ENCODE data around the gene HAP1. TPM values are rescaled to one million over a fixed set of nuclear protein-coding genes. Genes with fewer than 3 reads are reported as not detected.

The HAP1 gene
- total RNA-seq, 1 experiment from 2014 or later = 11.6 TPM

GRCh38 chr17:41772218-41772585 lies 37.8 kb upstream of the HAP1 start:
- no peaks in the 10 kb centered on the region for H3K9me3 ChIP-seq (ENCODE audit: control insufficient read depth, insufficient read depth, low read depth, low read length)
- DNase-seq (ENCODE audit: low read depth, low spot score) (no peak), ATAC-seq (no peak)
- H3K36me3 ChIP-seq (ENCODE audit: control insufficient read depth, insufficient read depth, low read length) = peaks cover 5% of the 10 kb centered on the region; the same call in 1 of the 2 replicates
- TF ChIP-seq SIN3A (IDR thresholded peaks at IDR 0.05; ENCODE audit: borderline replicate concordance, insufficient read depth, low read depth, low read length) (no peak), POLR2AphosphoS5 (IDR thresholded peaks at IDR 0.05; ENCODE audit: low read depth, low read length) (no peak), REST (IDR thresholded peaks at IDR 0.05; ENCODE audit: insufficient read depth in 1 of 2, low read depth in 2 of 2, low read length in 1 of 2) (no peak), CTCF (IDR thresholded peaks at IDR 0.05) (no peak), TCF7L2 (IDR thresholded peaks at IDR 0.05; ENCODE audit: low read depth, low read length) (no peak)
- H3K27me3 ChIP-seq (ENCODE audit: control insufficient read depth, insufficient read depth, low read length) = no peaks in the 10 kb centered on the region
- peak overlapping the region; percentile 18; the same call in 1 of the 2 replicates for H3K27ac ChIP-seq (ENCODE audit: low read length)
- no peak overlapping the region for H3K4me3 ChIP-seq (ENCODE audit: low read depth in 2 of 2, low read length in 2 of 2)
- ChIA-PET CTCF (interaction anchor here (1.3 kb wide), 1 partner anchor 14 kb away, joined by 3 read pairs; the partner anchor contains the start of gene JUP), POLR2A (no interaction called here)
- H3K4me1 ChIP-seq (ENCODE audit: control insufficient read depth, insufficient read depth, low read length) = peaks cover 46% of the 10 kb centered on the region
- in situ Hi-C loops (cut with HindIII; ENCODE audit: low pct_unique_long_range_greater_than_20kb, low sequenced_read_pairs) (no loop called here), intact Hi-C loops (cut with micrococcal nuclease; ENCODE audit: unreplicated experiment) (no loop called here)
- BruUV-seq (replicated peaks) = no TSS peak

- Histone ChIP-seq H3K36me3 (ENCODE audit: control insufficient read depth, insufficient read depth, low read length) (peaks cover 9% of the 10 kb centered on the region; the same call in 1 of the 2 replicates), H3K27ac (ENCODE audit: low read length) (peak overlapping the region; percentile 18; the same call in 1 of the 2 replicates), H3K4me1 (ENCODE audit: control insufficient read depth, insufficient read depth, low read length) (peaks cover 40% of the 10 kb centered on the region), H3K27me3 (ENCODE audit: control insufficient read depth, insufficient read depth, low read length) (no peaks in the 10 kb centered on the region), H3K4me3 (ENCODE audit: low read depth in 2 of 2, low read length in 2 of 2) (no peak overlapping the region), H3K9me3 (ENCODE audit: control insufficient read depth, insufficient read depth, low read depth, low read length) (no peaks in the 10 kb centered on the region)
- CTCF ChIA-PET = interaction anchor here (1.3 kb wide), 1 partner anchor 15 kb away, joined by 3 read pairs; the partner anchor contains the start of gene JUP
- in situ Hi-C loops (cut with HindIII; ENCODE audit: low pct_unique_long_range_greater_than_20kb, low sequenced_read_pairs) (no loop called here), intact Hi-C loops (cut with micrococcal nuclease; ENCODE audit: unreplicated experiment) (no loop called here)
- BruUV-seq (replicated peaks) = no TSS peak
- DNase-seq (ENCODE audit: low read depth, low spot score) (no peak), ATAC-seq (no peak)
- POLR2A ChIA-PET = interaction anchor here (0.5 kb wide), 1 partner anchor 8 kb away, joined by 6 read pairs; no protein-coding TSS in a partner anchor
- no peak for TF ChIP-seq POLR2AphosphoS5 (IDR thresholded peaks at IDR 0.05; ENCODE audit: low read depth, low read length)
- TF ChIP-seq TCF7L2 (IDR thresholded peaks at IDR 0.05; ENCODE audit: low read depth, low read length) = no peak
- no peak for TF ChIP-seq REST (IDR thresholded peaks at IDR 0.05; ENCODE audit: insufficient read depth in 1 of 2, low read depth in 2 of 2, low read length in 1 of 2)
- no peak for TF ChIP-seq SIN3A (IDR thresholded peaks at IDR 0.05; ENCODE audit: borderline replicate concordance, insufficient read depth, low read depth, low read length)
- no peak for TF ChIP-seq CTCF (IDR thresholded peaks at IDR 0.05)
These were observed 37.2 kb upstream of the HAP1 start for GRCh38 chr17:41771389-41772206.

Measured in Panc1 (cell line).